ENCODE measurements around the gene SP7. TPM values are rescaled to one million over a fixed set of nuclear protein-coding genes. Genes with fewer than 3 reads are reported as not detected.
"Not testable (repeated sequence)": the region's sequence is repeated elsewhere in the genome, so short reads cannot be mapped to it uniquely, and the experiment has no call there.

Gene SP7
- total RNA-seq, 8 experiments from 2014 or later, result 0.14 to 1.4 (median 0.24) TPM

DNA sequence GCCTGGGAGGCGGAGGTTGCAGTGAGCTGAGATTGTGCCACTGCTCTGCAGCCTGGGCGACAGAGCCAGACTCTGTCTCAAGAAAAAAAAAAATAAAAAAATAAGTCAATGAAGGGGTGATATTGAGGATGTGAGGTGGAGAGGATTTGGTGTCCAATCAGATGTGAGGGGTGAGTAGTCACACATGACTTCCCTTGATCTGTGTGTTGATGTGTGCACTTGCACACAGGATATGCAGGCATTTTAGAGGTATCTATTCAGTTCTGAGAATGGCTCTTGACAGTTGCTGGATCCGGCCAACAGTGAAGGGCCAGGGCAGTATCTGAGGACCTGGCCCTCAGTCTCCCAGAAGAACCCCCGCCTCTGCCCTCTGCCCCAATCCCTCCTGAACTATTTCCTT, 7.8 kb upstream of the SP7 start:
- H3K4me1 ChIP-seq (replicated peaks in 1 of 2), result peaks cover 0 to 5% of the 10 kb centered on the region in 2 donors
- WGBS, 10 experiments, result 80 to 100% (median 100%) methylated on average over 1 to 2 of the region's 4 CpGs; no CpG with 5 or more reads in 2 of the 10 experiments
- in situ Hi-C loops (cut with MboI; ENCODE audit: low pct_unique_long_range_greater_than_20kb in 2 of 9, low sequenced_read_pairs in 9 of 9, unreplicated experiment in 9 of 9), result loop anchor here in 3 of 9 experiments (10.0 to 25.0 kb wide), 3 partner anchors 81 to 168 kb away; partner anchors contain the start of genes NPFF (in 2 of the 3), TARBP2 (in 2 of the 3), AMHR2 (in 1 of the 3) and PRR13 (in 1 of the 3)
- H3K4me3 ChIP-seq, result peak overlapping the region in 1 of 5 donors; percentile 47
- H3K27ac ChIP-seq, result no peak overlapping the region
- ATAC-seq (replicated peaks in 6 of 8), result no peak

DNA sequence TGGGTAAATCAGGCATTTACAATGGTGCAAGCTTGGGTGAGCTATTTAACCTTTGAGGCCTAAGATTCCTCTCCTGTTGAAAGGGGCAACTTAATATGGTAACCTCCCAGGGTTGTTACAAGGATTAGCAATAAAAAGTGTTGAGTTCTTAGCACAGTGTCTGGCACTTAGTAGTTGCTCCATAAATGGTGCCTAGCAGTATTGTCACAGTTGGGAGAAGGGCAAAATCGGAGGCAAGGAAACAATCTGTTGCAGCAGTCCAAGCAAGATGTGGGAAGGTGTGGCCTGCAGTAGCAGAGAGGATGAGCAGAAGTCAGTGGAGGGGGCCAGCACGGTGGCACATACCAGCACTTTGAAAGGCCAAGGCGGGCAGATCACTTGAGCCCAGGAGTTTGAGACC, 7.3 kb upstream of the SP7 start:
- Histone ChIP-seq H3K27ac (no peak overlapping the region), H3K4me1 (replicated peaks in 1 of 2) (peaks cover 0 to 5% of the 10 kb centered on the region in 2 donors), H3K4me3 (no peak overlapping the region)
- ATAC-seq (replicated peaks in 6 of 8), result no peak
- in situ Hi-C loops (cut with MboI; ENCODE audit: low pct_unique_long_range_greater_than_20kb in 2 of 9, low sequenced_read_pairs in 9 of 9, unreplicated experiment in 9 of 9), result loop anchor here in 3 of 9 experiments (10.0 to 25.0 kb wide), 3 partner anchors 81 to 169 kb away; partner anchors contain the start of genes NPFF (in 2 of the 3), TARBP2 (in 2 of the 3), AMHR2 (in 1 of the 3) and PRR13 (in 1 of the 3)
- WGBS, 10 experiments, result 56 to 86% (median 63%) methylated on average over 1 to 3 of the region's 3 CpGs; no CpG with 5 or more reads in 5 of the 10 experiments

DNA sequence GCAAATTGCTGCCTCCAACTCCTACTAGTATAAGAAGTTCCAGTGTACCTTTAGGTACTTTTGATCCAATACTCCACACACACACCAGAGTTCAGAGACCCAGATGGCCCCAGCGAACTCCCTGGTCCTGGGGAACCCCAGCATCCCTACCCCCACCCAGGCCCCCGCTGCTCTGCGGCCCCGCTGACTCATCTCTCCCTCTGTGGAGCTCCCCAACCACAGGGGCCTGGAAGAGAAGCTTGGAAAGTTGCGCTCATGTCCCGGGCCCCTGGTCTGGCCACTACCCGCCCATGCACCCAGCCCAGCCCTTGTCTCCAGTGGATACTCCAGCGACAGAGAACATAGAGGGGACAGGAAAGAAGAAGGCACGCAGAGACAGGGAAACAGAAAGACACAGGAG, 4.2 kb upstream of the SP7 start:
- in situ Hi-C loops (cut with MboI; ENCODE audit: low pct_unique_long_range_greater_than_20kb in 2 of 9, low sequenced_read_pairs in 9 of 9, unreplicated experiment in 9 of 9), result loop anchor here in 3 of 9 experiments (10.0 to 25.0 kb wide), 3 partner anchors 84 to 172 kb away; partner anchors contain the start of genes NPFF (in 2 of the 3), TARBP2 (in 2 of the 3), AMHR2 (in 1 of the 3) and PRR13 (in 1 of the 3)
- Histone ChIP-seq H3K27ac (no peak overlapping the region), H3K4me3 (no peak overlapping the region), H3K4me1 (replicated peaks in 1 of 2) (peaks cover 0 to 1% of the 10 kb centered on the region in 2 donors)
- WGBS, 10 experiments, result 90% methylated on average over 2 of the region's 9 CpGs; no CpG with 5 or more reads in 9 of the 10 experiments
- ATAC-seq (replicated peaks in 6 of 8), result no peak

GRCh38 chr12:53338916-53339315, 2.8 kb upstream of the SP7 start:
- H3K27ac ChIP-seq, result no peak overlapping the region
- peak in 4 of 8 experiments; percentile 14 to 78 (median 58) for ATAC-seq (replicated peaks in 6 of 8)

GRCh38 chr12:53338017-53338416, 1.9 kb upstream of the SP7 start:
- ATAC-seq (replicated peaks in 6 of 8), result no peak
- 0 to 80% (median 73%) methylated on average over 1 to 4 of the region's 11 CpGs; no CpG with 5 or more reads in 3 of the 10 experiments for WGBS, 10 experiments

More at GRCh38 chr12:53338916-53339315, 2.8 kb upstream of the SP7 start:
- in situ Hi-C loops (cut with MboI; ENCODE audit: low pct_unique_long_range_greater_than_20kb in 2 of 9, low sequenced_read_pairs in 9 of 9, unreplicated experiment in 9 of 9), result loop anchor here in 3 of 9 experiments (25.0 kb wide), 2 partner anchors 98 to 173 kb away; partner anchors contain the start of genes NPFF (in 2 of the 3), TARBP2 (in 2 of the 3) and PRR13 (in 1 of the 3)
- no peaks in the 10 kb centered on the region for H3K4me1 ChIP-seq (replicated peaks in 1 of 2)
- no CpG with 5 or more reads among the region's 6 CpGs for WGBS, 10 experiments
- no peak overlapping the region for H3K4me3 ChIP-seq

GRCh38 chr12:53334822-53335221, 1.3 kb downstream of the SP7 start:
- Histone ChIP-seq H3K4me3 (no peak overlapping the region), H3K4me1 (replicated peaks in 1 of 2) (no peaks in the 10 kb centered on the region), H3K27ac (no peak overlapping the region)
- WGBS, 10 experiments, result 80 to 92% (median 83%) methylated on average over 1 to 2 of the region's 8 CpGs; no CpG with 5 or more reads in 7 of the 10 experiments
- in situ Hi-C loops (cut with MboI; ENCODE audit: low pct_unique_long_range_greater_than_20kb in 2 of 9, low sequenced_read_pairs in 9 of 9, unreplicated experiment in 9 of 9), result loop anchor here in 3 of 9 experiments (25.0 kb wide), 2 partner anchors 102 to 177 kb away; partner anchors contain the start of genes NPFF (in 2 of the 3), TARBP2 (in 2 of the 3) and PRR13 (in 1 of the 3)
- no peak for ATAC-seq (replicated peaks in 6 of 8)

More at GRCh38 chr12:53338017-53338416, 1.9 kb upstream of the SP7 start:
- in situ Hi-C loops (cut with MboI; ENCODE audit: low pct_unique_long_range_greater_than_20kb in 2 of 9, low sequenced_read_pairs in 9 of 9, unreplicated experiment in 9 of 9), result loop anchor here in 3 of 9 experiments (25.0 kb wide), 2 partner anchors 99 to 174 kb away; partner anchors contain the start of genes NPFF (in 2 of the 3), TARBP2 (in 2 of the 3) and PRR13 (in 1 of the 3)
- Histone ChIP-seq H3K27ac (no peak overlapping the region), H3K4me1 (replicated peaks in 1 of 2) (no peaks in the 10 kb centered on the region), H3K4me3 (no peak overlapping the region)

GRCh38 chr12:53333845-53334244, 2.3 kb downstream of the SP7 start:
- WGBS, 10 experiments, result 0 to 71% (median 37%) methylated on average over 1 to 3 of the region's 7 CpGs; no CpG with 5 or more reads in 4 of the 10 experiments
- Histone ChIP-seq H3K4me3 (no peak overlapping the region), H3K27ac (no peak overlapping the region), H3K4me1 (replicated peaks in 1 of 2) (no peaks in the 10 kb centered on the region)
- in situ Hi-C loops (cut with MboI; ENCODE audit: low pct_unique_long_range_greater_than_20kb in 2 of 9, low sequenced_read_pairs in 9 of 9, unreplicated experiment in 9 of 9), result loop anchor here in 3 of 9 experiments (25.0 kb wide), 2 partner anchors 103 to 178 kb away; partner anchors contain the start of genes NPFF (in 2 of the 3), TARBP2 (in 2 of the 3) and PRR13 (in 1 of the 3)
- no peak for ATAC-seq (replicated peaks in 6 of 8)

DNA sequence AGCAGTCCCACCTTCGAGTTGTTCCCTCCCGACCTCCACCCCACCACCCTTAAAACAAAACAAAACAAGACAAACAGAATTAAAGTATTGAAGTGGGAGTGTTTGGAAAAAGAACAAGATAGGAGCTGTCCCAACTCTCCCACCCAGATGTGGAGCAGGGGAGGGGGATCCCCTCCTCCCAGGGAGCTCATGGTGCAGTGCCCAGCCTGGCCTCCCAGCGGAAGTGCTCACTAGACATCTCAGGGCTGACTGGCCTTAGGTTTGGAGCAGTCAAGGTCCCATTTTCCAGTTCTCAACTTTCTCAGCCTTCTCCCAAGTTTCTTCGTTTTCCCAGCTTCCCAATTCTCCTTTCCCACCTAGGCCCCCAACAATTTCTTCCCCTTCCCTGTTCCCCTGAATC, 2.9 kb downstream of the SP7 start:
- ATAC-seq (replicated peaks in 6 of 8), result no peak
- in situ Hi-C loops (cut with MboI; ENCODE audit: low pct_unique_long_range_greater_than_20kb in 2 of 9, low sequenced_read_pairs in 9 of 9, unreplicated experiment in 9 of 9), result loop anchor here in 3 of 9 experiments (25.0 kb wide), 2 partner anchors 104 to 179 kb away; partner anchors contain the start of genes NPFF (in 2 of the 3), TARBP2 (in 2 of the 3) and PRR13 (in 1 of the 3)
- 20 to 78% methylated on average over 1 of the region's 4 CpGs; no CpG with 5 or more reads in 8 of the 10 experiments for WGBS, 10 experiments

GRCh38 chr12:53332744-53333143, 3.4 kb downstream of the SP7 start:
- no peak overlapping the region for H3K27ac ChIP-seq
- no peak for ATAC-seq (replicated peaks in 6 of 8)
- 26 to 90% (median 63%) methylated on average over 1 to 8 of the region's 15 CpGs; no CpG with 5 or more reads in 4 of the 10 experiments for whole genome bisulfite sequencing, 10 experiments
- H3K4me1 ChIP-seq (replicated peaks in 1 of 2), result no peaks in the 10 kb centered on the region
- H3K4me3 ChIP-seq, result no peak overlapping the region
- in situ Hi-C loops (cut with MboI; ENCODE audit: low pct_unique_long_range_greater_than_20kb in 2 of 9, low sequenced_read_pairs in 9 of 9, unreplicated experiment in 9 of 9), result loop anchor here in 3 of 9 experiments (25.0 kb wide), 2 partner anchors 105 to 180 kb away; partner anchors contain the start of genes NPFF (in 2 of the 3), TARBP2 (in 2 of the 3) and PRR13 (in 1 of the 3)

More for the DNA sequence above, 2.9 kb downstream of the SP7 start:
- no peak overlapping the region for H3K4me3 ChIP-seq
- H3K27ac ChIP-seq, result no peak overlapping the region
- no peaks in the 10 kb centered on the region for H3K4me1 ChIP-seq (replicated peaks in 1 of 2)

- not testable (repeated sequence) for H3K27ac ChIP-seq; ATAC-seq (replicated peaks in 6 of 8); H3K4me3 ChIP-seq; H3K4me1 ChIP-seq (replicated peaks in 1 of 2)
- in situ Hi-C loops (cut with MboI; ENCODE audit: low pct_unique_long_range_greater_than_20kb in 2 of 9, low sequenced_read_pairs in 9 of 9, unreplicated experiment in 9 of 9), result loop anchor here in 3 of 9 experiments (25.0 kb wide), 2 partner anchors 105 to 180 kb away; partner anchors contain the start of genes NPFF (in 2 of the 3), TARBP2 (in 2 of the 3) and PRR13 (in 1 of the 3)
Measured at GRCh38 chr12:53332339-53332738, 3.8 kb downstream of the SP7 start.

- WGBS, 10 experiments, result 65 to 93% (median 80%) methylated on average over 1 to 5 of the region's 5 CpGs; no CpG with 5 or more reads in 3 of the 10 experiments
- ATAC-seq (replicated peaks in 6 of 8), result no peak
- Histone ChIP-seq H3K4me1 (replicated peaks in 1 of 2) (peaks cover 0 to 4% of the 10 kb centered on the region in 2 donors), H3K27ac (no peak overlapping the region), H3K4me3 (no peak overlapping the region)
- in situ Hi-C loops (cut with MboI; ENCODE audit: low pct_unique_long_range_greater_than_20kb in 2 of 9, low sequenced_read_pairs in 9 of 9, unreplicated experiment in 9 of 9), result loop anchor here in 3 of 9 experiments (25.0 kb wide), 2 partner anchors 107 to 182 kb away; partner anchors contain the start of genes NPFF (in 2 of the 3), TARBP2 (in 2 of the 3) and PRR13 (in 1 of the 3)
Measured at GRCh38 chr12:53330671-53331070, 5.5 kb downstream of the SP7 start.

DNA sequence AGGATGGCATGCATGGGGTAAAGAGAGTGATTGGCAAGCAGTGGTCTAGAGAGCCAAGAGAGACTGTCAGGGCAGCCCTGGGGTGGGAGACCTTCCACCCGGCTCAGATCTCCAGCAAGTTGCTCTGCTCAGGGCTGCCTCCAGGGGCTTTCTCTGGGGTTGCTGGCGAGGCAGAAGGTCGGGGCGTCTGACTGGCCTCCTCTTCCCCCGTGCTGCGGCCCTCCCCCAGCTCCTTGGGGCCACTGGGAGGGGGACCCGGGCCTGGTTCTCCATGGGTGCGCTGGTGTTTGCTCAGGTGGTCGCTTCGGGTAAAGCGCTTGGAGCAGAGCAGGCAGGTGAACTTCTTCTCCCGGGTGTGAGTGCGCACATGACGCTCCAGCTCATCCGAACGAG, 8.1 kb downstream of the SP7 start:
- 0 to 50% (median 26%) methylated on average over 1 to 4 of the region's 16 CpGs; no CpG with 5 or more reads in 7 of the 10 experiments for WGBS, 10 experiments
- Histone ChIP-seq H3K4me1 (replicated peaks in 1 of 2) (peaks cover 12 to 15% of the 10 kb centered on the region in 2 donors), H3K4me3 (no peak overlapping the region), H3K27ac (no peak overlapping the region)
- in situ Hi-C loops (cut with MboI; ENCODE audit: low pct_unique_long_range_greater_than_20kb in 2 of 9, low sequenced_read_pairs in 9 of 9, unreplicated experiment in 9 of 9), result loop anchor here in 3 of 9 experiments (25.0 kb wide), 2 partner anchors 109 to 184 kb away; partner anchors contain the start of genes NPFF (in 2 of the 3), TARBP2 (in 2 of the 3) and PRR13 (in 1 of the 3)
- no peak for ATAC-seq (replicated peaks in 6 of 8)
